ENCODE data around the gene CDA. TPM values are rescaled to one million over a fixed set of nuclear protein-coding genes. Genes with fewer than 3 reads are reported as not detected.

CDA gene
- total RNA-seq, 4 donors from 2014 or later, result 9.7 to 53.7 (median 45.9) TPM

DNA sequence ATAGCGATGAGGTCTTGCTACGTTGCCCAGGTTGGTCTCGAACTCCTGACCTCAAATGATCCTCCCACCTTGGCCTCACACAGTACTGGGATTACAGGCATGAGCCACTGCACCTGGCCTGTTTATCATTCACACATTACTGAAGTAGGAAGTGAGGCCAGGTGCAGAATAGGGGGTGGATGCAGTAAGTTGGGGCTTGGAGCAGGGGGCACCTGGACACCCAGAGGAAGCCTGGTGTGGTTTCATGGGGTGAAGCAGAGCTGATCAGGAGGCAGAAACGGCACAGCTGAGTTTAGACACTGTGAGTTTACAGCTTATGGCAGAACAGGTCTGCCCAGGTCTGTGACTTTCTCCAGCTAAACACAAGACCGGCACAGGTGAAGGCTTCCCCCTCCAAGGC is 4.9 kb downstream of the CDA start:
- no peak for TF ChIP-seq POLR2A (IDR thresholded peaks at IDR 0.05)
- TF ChIP-seq, protein P1, sequence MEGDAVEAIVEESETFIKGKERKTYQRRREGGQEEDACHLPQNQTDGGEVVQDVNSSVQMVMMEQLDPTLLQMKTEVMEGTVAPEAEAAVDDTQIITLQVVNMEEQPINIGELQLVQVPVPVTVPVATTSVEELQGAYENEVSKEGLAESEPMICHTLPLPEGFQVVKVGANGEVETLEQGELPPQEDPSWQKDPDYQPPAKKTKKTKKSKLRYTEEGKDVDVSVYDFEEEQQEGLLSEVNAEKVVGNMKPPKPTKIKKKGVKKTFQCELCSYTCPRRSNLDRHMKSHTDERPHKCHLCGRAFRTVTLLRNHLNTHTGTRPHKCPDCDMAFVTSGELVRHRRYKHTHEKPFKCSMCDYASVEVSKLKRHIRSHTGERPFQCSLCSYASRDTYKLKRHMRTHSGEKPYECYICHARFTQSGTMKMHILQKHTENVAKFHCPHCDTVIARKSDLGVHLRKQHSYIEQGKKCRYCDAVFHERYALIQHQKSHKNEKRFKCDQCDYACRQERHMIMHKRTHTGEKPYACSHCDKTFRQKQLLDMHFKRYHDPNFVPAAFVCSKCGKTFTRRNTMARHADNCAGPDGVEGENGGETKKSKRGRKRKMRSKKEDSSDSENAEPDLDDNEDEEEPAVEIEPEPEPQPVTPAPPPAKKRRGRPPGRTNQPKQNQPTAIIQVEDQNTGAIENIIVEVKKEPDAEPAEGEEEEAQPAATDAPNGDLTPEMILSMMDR (IDR thresholded peaks at IDR 0.05), result no peak
- 54 to 81% methylated on average over 3 to 5 of the region's 5 CpGs for WGBS, 2 donors
- H3K27ac ChIP-seq, result no peak overlapping the region
- H3K9me3 ChIP-seq, result no peaks in the 10 kb centered on the region
- DNase-seq, result no peak
- H3K27me3 ChIP-seq, result peaks cover 0 to 46% (median 5%) of the 10 kb centered on the region in 4 donors
- H3K4me3 ChIP-seq, result no peak overlapping the region
- H3K36me3 ChIP-seq, result no peaks in the 10 kb centered on the region
- intact Hi-C loops (cut with DNase I), result no loop called here
- H3K4me1 ChIP-seq, result peaks cover 10 to 35% (median 10%) of the 10 kb centered on the region in 3 donors

DNA sequence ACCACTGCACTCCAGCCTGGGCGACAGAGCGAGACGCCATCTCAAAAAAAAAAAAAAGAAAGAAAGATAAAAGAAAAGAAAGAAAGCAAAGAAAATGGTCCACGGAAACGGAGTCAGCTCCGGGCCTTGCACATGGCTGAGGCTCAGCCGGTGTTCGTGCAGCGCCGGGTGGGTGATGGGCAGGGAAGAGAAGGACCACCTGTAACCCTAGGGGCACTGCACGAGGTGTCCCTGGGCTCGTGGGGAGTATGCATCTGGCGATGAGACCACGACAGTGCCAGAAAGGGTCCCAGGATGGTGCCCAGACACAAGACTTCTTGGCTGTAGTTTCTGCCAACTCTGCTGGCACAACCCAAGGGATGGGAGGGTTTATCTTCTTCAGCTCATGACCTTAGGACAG is 5.8 kb downstream of the CDA start:
- Histone ChIP-seq H3K4me3 (no peak overlapping the region), H3K27me3 (peaks cover 0 to 36% (median under 1%) of the 10 kb centered on the region in 4 donors), H3K36me3 (no peaks in the 10 kb centered on the region), H3K27ac (no peak overlapping the region), H3K4me1 (peaks cover under 1 to 25% (median under 1%) of the 10 kb centered on the region in 3 donors), H3K9me3 (no peaks in the 10 kb centered on the region)
- TF ChIP-seq, protein P1 (IDR thresholded peaks at IDR 0.05), result no peak
- no peak for TF ChIP-seq POLR2A (IDR thresholded peaks at IDR 0.05)
- intact Hi-C loops (cut with DNase I), result no loop called here
- no peak for DNase-seq
- WGBS, 2 donors, result 85 to 86% methylated on average over 14 of the region's 14 CpGs

DNA sequence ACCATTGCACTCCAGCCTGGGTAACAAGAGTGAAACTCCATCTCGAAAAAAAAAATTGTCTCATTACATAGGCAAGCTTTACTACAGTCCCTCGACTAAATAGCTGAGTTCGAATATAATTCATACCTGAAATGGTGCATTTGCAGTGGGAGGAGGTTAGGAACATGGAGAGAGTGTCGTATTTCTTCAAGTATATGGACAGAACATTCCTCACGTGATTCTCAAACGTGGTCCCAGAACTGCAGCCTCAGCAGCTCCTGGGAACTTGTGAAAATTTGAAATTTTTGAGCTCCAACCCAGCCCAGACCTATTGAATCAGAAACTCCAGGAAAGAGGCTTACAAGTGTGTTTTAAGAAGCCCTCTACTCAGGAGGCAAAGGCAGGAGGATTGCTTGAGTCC is 7.2 kb downstream of the CDA start:
- Histone ChIP-seq H3K36me3 (no peaks in the 10 kb centered on the region), H3K4me3 (no peak overlapping the region), H3K27ac (no peak overlapping the region), H3K9me3 (no peaks in the 10 kb centered on the region), H3K4me1 (peaks cover 0 to 11% (median 0%) of the 10 kb centered on the region in 3 donors), H3K27me3 (peaks cover 0 to 22% (median 0%) of the 10 kb centered on the region in 4 donors)
- 58 to 62% methylated on average over 6 of the region's 6 CpGs for WGBS, 2 donors
- TF ChIP-seq, protein P1 (IDR thresholded peaks at IDR 0.05), result no peak
- TF ChIP-seq POLR2A (IDR thresholded peaks at IDR 0.05), result no peak
- no peak for DNase-seq
- intact Hi-C loops (cut with DNase I), result no loop called here

DNA sequence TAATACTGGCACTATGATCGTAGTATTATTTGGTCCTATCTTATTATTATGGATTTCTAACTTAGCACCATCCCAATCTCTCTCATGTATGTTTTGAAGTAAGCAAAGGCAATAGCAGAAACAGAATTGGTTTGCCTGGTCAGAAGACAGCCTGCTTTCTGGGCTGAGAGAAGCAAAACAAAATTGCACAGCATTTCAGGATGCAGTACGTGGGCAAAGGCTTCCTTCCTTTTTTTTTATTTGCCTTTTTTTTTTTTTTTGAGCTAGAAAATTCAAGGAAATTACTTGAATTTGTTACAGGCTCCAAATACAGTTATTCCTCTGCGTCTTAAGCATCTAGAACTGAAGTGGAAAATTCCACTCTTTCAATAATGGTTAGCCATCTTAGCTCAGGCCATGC is 8.8 kb downstream of the CDA start:
- intact Hi-C loops (cut with DNase I), result no loop called here
- DNase-seq, result no peak
- H3K4me3 ChIP-seq, result no peak overlapping the region
- peak overlapping the region in 2 of 4 donors; percentile 54 to 55 for H3K27ac ChIP-seq
- H3K9me3 ChIP-seq, result no peaks in the 10 kb centered on the region
- WGBS, 2 donors, result 57 to 67% methylated on average over 3 of the region's 3 CpGs
- H3K36me3 ChIP-seq, result no peaks in the 10 kb centered on the region
- TF ChIP-seq, protein P1 (IDR thresholded peaks at IDR 0.05), result no peak
- TF ChIP-seq POLR2A (IDR thresholded peaks at IDR 0.05), result no peak
- peaks cover 0 to 8% (median 0%) of the 10 kb centered on the region in 3 donors for H3K4me1 ChIP-seq
- peaks cover 0 to 13% (median 0%) of the 10 kb centered on the region in 4 donors for H3K27me3 ChIP-seq

DNA sequence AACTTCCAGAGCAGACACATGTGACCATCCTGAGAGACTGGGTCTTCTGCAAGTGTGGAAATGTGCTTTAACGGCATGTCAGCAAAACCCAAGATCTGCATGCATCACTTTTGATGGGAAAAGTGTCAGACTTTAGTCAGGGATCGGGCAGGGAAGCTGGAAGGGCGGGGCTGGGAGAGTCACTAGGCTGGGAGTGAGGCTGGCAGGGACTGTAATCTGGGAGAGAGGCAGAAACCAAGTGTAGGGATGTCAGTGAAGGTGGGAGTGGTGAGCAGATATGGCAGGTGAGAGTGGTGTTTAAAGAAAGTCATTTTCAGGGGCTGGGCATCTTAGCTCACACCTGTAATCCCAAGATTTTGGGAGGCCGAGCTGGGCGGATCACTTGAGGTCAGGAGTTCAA is 11.3 kb downstream of the CDA start:
- no peak for TF ChIP-seq POLR2A (IDR thresholded peaks at IDR 0.05)
- TF ChIP-seq, protein P1 (IDR thresholded peaks at IDR 0.05), result no peak
- Histone ChIP-seq H3K27me3 (no peaks in the 10 kb centered on the region), H3K9me3 (no peaks in the 10 kb centered on the region), H3K27ac (no peak overlapping the region), H3K36me3 (no peaks in the 10 kb centered on the region), H3K4me1 (no peaks in the 10 kb centered on the region), H3K4me3 (no peak overlapping the region)
- 68 to 75% methylated on average over 5 of the region's 5 CpGs for whole genome bisulfite sequencing, 2 donors
- DNase-seq, result no peak
- intact Hi-C loops (cut with DNase I), result no loop called here
